GM12878 (cell line): ENCODE data around the gene DDIT4. TPM values are rescaled to one million over a fixed set of nuclear protein-coding genes. Genes with fewer than 3 reads are reported as not detected.

ENCODE experiments used
- ATAC-seq: fragments of 200-7000 bp; cut with Tn5 transposase; 3 replicates; pipeline ENCODE4 v1.9.1; 2020; ENCODE audit warnings: mild to moderate bottlenecking, moderate library complexity
- BruUV-seq: library from RNA; stranded (reverse); fragments of 400-500 nt; replicated peaks from 2 replicates; lab custom pipeline; 2021; lab: Mats Ljungman, UMichigan
- CTCF ChIA-PET: fragments of 300-600 bp; sonication (Branson Sonifier 250); formaldehyde crosslinking; extraction: SDS; loops from one replicate; lab custom pipeline; 2021; ENCODE audit warnings: inconsistent platforms; lab: Yijun Ruan, JAX
- POLR2A ChIA-PET: fragments of 350-600 bp; formaldehyde crosslinking; extraction: SDS; loops from one replicate; lab custom pipeline; 2021; ENCODE audit warnings: inconsistent platforms; lab: Charles Lee
- RAD21 ChIA-PET: fragments of 300-600 bp; sonication (Branson Sonifier 250); formaldehyde crosslinking; loops from one replicate; lab custom pipeline; 2023; ENCODE audit warnings: antibody characterized with exemption; ENCODE audit not compliant: unreplicated experiment; lab: Charles Lee
- SMC1A ChIA-PET: fragments of 300-600 bp; sonication (Branson Sonifier 250); formaldehyde crosslinking; loops from one replicate; lab custom pipeline; 2023; ENCODE audit not compliant: unreplicated experiment, uncharacterized antibody; lab: Charles Lee
- DNase-seq: peaks from one replicate; pipeline ENCODE4 v3.0.0-alpha.2; 2011; ENCODE audit warnings: low read depth, low spot score
- FAIRE-seq: peaks from 3 replicates; lab custom pipeline; 2011; peaks lifted over from hg19 to GRCh38; lab: Jason Lieb, UNC
- H2AFZ ChIP-seq: 2 replicates; pipeline ENCODE4 v1.6.0; 2011; ENCODE audit warnings: low read depth, low read length, control low read depth; ENCODE audit not compliant: control insufficient read depth
- H3K27ac ChIP-seq: 2 replicates; pipeline ENCODE4 v1.5.1; 2011; ENCODE audit warnings: control low read depth; ENCODE audit not compliant: control insufficient read depth, insufficient read depth
- H3K27me3 ChIP-seq, 2 experiments: replicated peaks in 1 of 2; 2 replicates each; pipeline versions ENCODE4 v1.6.0 to v1.6.1; 2011; ENCODE audit warnings: low read length in 1 of 2; ENCODE audit not compliant: control insufficient read depth in 2 of 2, insufficient read depth in 2 of 2
- H3K36me3 ChIP-seq, 2 experiments: 2 replicates each; pipeline ENCODE4 v1.5.1; 2011; ENCODE audit warnings: low read length in 1 of 2; ENCODE audit not compliant: control insufficient read depth in 2 of 2, insufficient read depth in 2 of 2
- H3K4me1 ChIP-seq: 2 replicates; pipeline ENCODE4 v1.6.1; 2011; ENCODE audit warnings: mild to moderate bottlenecking, low read length, moderate library complexity, mixed read lengths; ENCODE audit not compliant: control insufficient read depth, insufficient read depth
- H3K4me2 ChIP-seq: 2 replicates; pipeline ENCODE4 v1.6.0; 2011; ENCODE audit warnings: control low read depth; ENCODE audit not compliant: control insufficient read depth, insufficient read depth
- H3K4me3 ChIP-seq: fragments of 200-600 bp; sonication (generic); 2 replicates; pipeline ENCODE4 v1.5.1; 2016
- H3K79me2 ChIP-seq: 2 replicates; pipeline ENCODE4 v1.6.0; 2011; ENCODE audit warnings: low read length; ENCODE audit not compliant: control insufficient read depth, insufficient read depth
- H3K9ac ChIP-seq: 2 replicates; pipeline ENCODE4 v1.8.0; 2011; ENCODE audit warnings: low read length, control low read depth, mixed read lengths; ENCODE audit not compliant: control insufficient read depth, insufficient read depth
- H3K9me3 ChIP-seq: replicated peaks from 3 replicates; pipeline ENCODE4 v1.5.1; 2011; ENCODE audit warnings: mild to moderate bottlenecking, low read length; ENCODE audit not compliant: control insufficient read depth, insufficient read depth
- H4K20me1 ChIP-seq: 2 replicates; pipeline ENCODE4 v1.6.0; 2011; ENCODE audit not compliant: control insufficient read depth, insufficient read depth
- BMI1 ChIP-seq: fragments of 450-650 bp; IDR thresholded peaks from 2 replicates; pipeline ENCODE4 v1.6.1; 2016; ENCODE audit warnings: mild to moderate bottlenecking, moderate library complexity, borderline replicate concordance
- EED ChIP-seq: sonication (generic); IDR thresholded peaks from 2 replicates; pipeline ENCODE4 v1.6.1; 2016; ENCODE audit warnings: antibody characterized with exemption, low read depth
- IKZF1 ChIP-seq: fragments of 450-650 bp; conservative IDR thresholded peaks from 2 replicates; pipeline ENCODE4 v1.6.1; 2017; ENCODE audit warnings: antibody characterized with exemption, mild to moderate bottlenecking
- IKZF2 ChIP-seq, 2 experiments: fragments of 450-650 bp; IDR thresholded peaks; 2 replicates each; pipeline ENCODE4 v1.6.1; 2017; ENCODE audit warnings: mild to moderate bottlenecking in 2 of 2, moderate library complexity in 2 of 2
- KAT2A ChIP-seq: conservative IDR thresholded peaks from 2 replicates; pipeline ENCODE4 v1.6.1; 2011; ENCODE audit warnings: low read depth, low read length; ENCODE audit not compliant: control insufficient read depth
- MLLT1 ChIP-seq: fragments of 450-650 bp; IDR thresholded peaks from 2 replicates; pipeline ENCODE4 v1.6.1; 2016; ENCODE audit warnings: mild to moderate bottlenecking
- NFXL1 ChIP-seq: fragments of 450-650 bp; IDR thresholded peaks from 2 replicates; pipeline ENCODE4 v1.6.1; 2017; ENCODE audit warnings: antibody characterized with exemption, mild to moderate bottlenecking, borderline replicate concordance
- NFYA ChIP-seq: IDR thresholded peaks from 2 replicates; pipeline ENCODE4 v1.6.1; 2011; ENCODE audit warnings: low read depth, mild to moderate bottlenecking, low read length, improper control_type of control experiment, borderline replicate concordance
- YBX1 ChIP-seq: fragments of 450-650 bp; IDR thresholded peaks from 2 replicates; pipeline ENCODE4 v1.6.1; 2016; ENCODE audit warnings: antibody characterized with exemption
- WGBS: methylation state at CpG from one replicate; pipeline ENCODE4 v1.1.6; 2016; ENCODE audit warnings: low lambda C conversion rate; ENCODE audit not compliant: insufficient replicate concordance, insufficient coverage; ENCODE audit errors: missing lambda C conversion rate; 5-methylcytosine and 5-hydroxymethylcytosine counted together
- in situ Hi-C: fragments of 300-500 bp; cut with MboI; formaldehyde crosslinking; loops from 9 replicates; pipeline ENCODE4 v1.14.3; 2018; ENCODE audit warnings: mixed read lengths
- intact Hi-C: fragments of 100-400 bp; cut with micrococcal nuclease; formaldehyde crosslinking; loops from one replicate; pipeline ENCODE4 v1.14.2; 2022; ENCODE audit not compliant: unreplicated experiment
- polyA plus RNA-seq, 11 experiments: library from polyadenylated mRNA; depleted of rRNA in 4 of 11; unstranded in 6 of 11; stranded (reverse) in 5 of 11; fragments of >200 nt; fragmentation: Nextera tagmentation in 4 of 11; fragmentation: Illumina TruSeq in 1 of 11; extraction: Ambion mirVana in 4 of 11; extraction: Trizol in 1 of 11; gene quantifications; 1 replicate in 1 of 11; 2 replicates in 10 of 11; pipeline versions ENCODE4 v1.2.1 to v1.2.3, GENCODE V29; 2011 to 2016; ENCODE audit warnings: inconsistent platforms in 2 of 11, missing spikeins in 2 of 11, low read depth in 1 of 11
- total RNA-seq, 4 experiments: library from RNA; depleted of rRNA in 3 of 4; stranded (reverse); fragments of >200 nt in 3 of 4; fragmentation: Illumina TruSeq in 1 of 4; extraction: Trizol in 1 of 4; gene quantifications; 2 replicates each; pipeline versions ENCODE4 v1.2.1 to v1.2.3, GENCODE V29; 2013 to 2021

The DDIT4 gene
- total and polyA plus RNA-seq, 10 of the 15 experiments (the other 5 are each of a cell fraction or from before 2014, with no cell fraction given): 2.1 to 277 (median 183) TPM

- TF ChIP-seq MLLT1 (no peak), NFXL1 (no peak), KAT2A (no peak), YBX1 (no peak), NFYA (no peak)
These were observed 32.0 kb upstream of the DDIT4 start (continued) for GRCh38 chr10:72241691-72242252.

GRCh38 chr10:72242675-72243074, 31.0 kb upstream of the DDIT4 start:
- no peaks in the 10 kb centered on the region for H3K36me3 ChIP-seq
- ChIA-PET CTCF (interaction anchor here (1.0 to 1.5 kb wide), 3 partner anchors 23 to 194 kb away, joined by 3 to 5 read pairs (median 3); no protein-coding TSS in a partner anchor), SMC1A (interaction anchor here (0.9 to 6.1 kb wide), 6 partner anchors 16 to 172 kb away, joined by 3 to 74 read pairs (median 4); no protein-coding TSS in a partner anchor), RAD21 (interaction anchor here (0.9 to 10.5 kb wide), 3 partner anchors 14 to 89 kb away, joined by 3 to 185 read pairs (median 3); no protein-coding TSS in a partner anchor), POLR2A (interaction anchor here (0.7 to 2.1 kb wide), 5 partner anchors 10 to 94 kb away, joined by 3 to 7 read pairs (median 4); no protein-coding TSS in a partner anchor)
- no peaks in the 10 kb centered on the region for H3K9me3 ChIP-seq
- no peak overlapping the region; the same call in 1 of the 2 replicates for H2AFZ ChIP-seq
- intact Hi-C loops: no loop called here
- no TSS peak for BruUV-seq
- H3K4me2 ChIP-seq: no peak overlapping the region; the same call in 1 of the 2 replicates
- no peak overlapping the region for H3K9ac ChIP-seq
- H3K27ac ChIP-seq: no peak overlapping the region
- H3K4me1 ChIP-seq: peaks cover 55% of the 10 kb centered on the region
- no peak overlapping the region for H3K4me3 ChIP-seq
- TF ChIP-seq IKZF2 (IDR thresholded peaks at IDR 0.05): peak; percentile 18 to 37; a peak in 2 of 4 replicates
- TF ChIP-seq BMI1: no peak
- TF ChIP-seq EED: 0 out of 2 replicates have a peak, but pooled peaks have one; percentile 38
- peak; percentile 31; the same call in 1 of the 2 replicates for TF ChIP-seq IKZF1
- WGBS: 85% methylated on average over 4 of the region's 4 CpGs
- H3K79me2 ChIP-seq: no peaks in the 10 kb centered on the region
- no peaks in the 10 kb centered on the region for H4K20me1 ChIP-seq
- in situ Hi-C loops: no loop called here
- DNase-seq (no peak), FAIRE-seq (no peak), ATAC-seq (peak; percentile 22; the same call in 2 of the 3 replicates)
- no peaks in the 10 kb centered on the region for H3K27me3 ChIP-seq
